SK-N-SH (cell line): ENCODE measurements around the gene NME9. TPM values are rescaled to one million over a fixed set of nuclear protein-coding genes. Genes with fewer than 3 reads are reported as not detected.

ENCODE experiments used
- CTCF ChIA-PET: fragments of 300-600, 350-600 bp; formaldehyde crosslinking; extraction: SDS; loops from one replicate; lab custom pipeline; 2021; lab: Yijun Ruan, JAX
- POLR2A ChIA-PET: fragments of 350-600 bp; sonication (Branson Sonifier 250); formaldehyde crosslinking; extraction: SDS; loops from one replicate; lab custom pipeline; 2020; ENCODE audit warnings: antibody characterized with exemption, inconsistent platforms; lab: Yijun Ruan, JAX
- DNase-seq: peaks from one replicate; pipeline ENCODE4 v3.0.0; 2012
- H2AFZ ChIP-seq: fragments of 200-600 bp; sonication (generic); 2 replicates; pipeline ENCODE4 v1.8.1; 2016; ENCODE audit warnings: antibody characterized with exemption, mild to moderate bottlenecking, low read depth
- H3F3A ChIP-seq: fragments of 200-600 bp; sonication (generic); replicated peaks from 2 replicates; pipeline ENCODE3; 2016; ENCODE audit warnings: antibody characterized with exemption, mild to moderate bottlenecking; ENCODE audit not compliant: insufficient read depth
- H3K27ac ChIP-seq, 2 experiments: fragments of 200-500 bp in 1 of 2; fragments of 200-600 bp in 1 of 2; sonication (Bioruptor generic) in 1 of 2; sonication (generic), shearing (Covaris generic) in 1 of 2; 2 replicates each; pipeline versions ENCODE4 v1.5.1 to v1.6.1; 2014 to 2016; ENCODE audit warnings: low read depth in 2 of 2, inconsistent platforms in 1 of 2, low read length in 1 of 2, mild to moderate bottlenecking in 1 of 2, mixed read lengths in 1 of 2
- H3K27me3 ChIP-seq: fragments of 200-600 bp; sonication (generic), shearing (Covaris generic); 2 replicates; pipeline ENCODE4 v1.6.1; 2016; ENCODE audit warnings: mixed run types; ENCODE audit not compliant: insufficient read depth
- H3K36me3 ChIP-seq, 2 experiments: fragments of 200-500 bp in 1 of 2; fragments of 200-600 bp in 1 of 2; sonication (Bioruptor generic) in 1 of 2; sonication (generic) in 1 of 2; replicated peaks in 1 of 2; 2 replicates each; pipeline versions ENCODE3 to v1.5.1; 2014 to 2016; ENCODE audit warnings: low read length in 1 of 2, mild to moderate bottlenecking in 1 of 2; ENCODE audit not compliant: insufficient read depth in 2 of 2, control insufficient read depth in 1 of 2
- H3K4me1 ChIP-seq, 2 experiments: fragments of 200-500 bp in 1 of 2; fragments of 200-600 bp in 1 of 2; sonication (Bioruptor generic) in 1 of 2; sonication (generic), shearing (Covaris generic) in 1 of 2; 2 replicates each; pipeline versions ENCODE4 v1.5.1 to v1.6.1; 2014 to 2016; ENCODE audit warnings: low read depth in 1 of 2, low read length in 1 of 2, mixed run types in 1 of 2; ENCODE audit not compliant: insufficient read depth in 2 of 2, control insufficient read depth in 1 of 2
- H3K4me2 ChIP-seq: fragments of 200-600 bp; sonication (generic), shearing (Covaris generic); 2 replicates; pipeline ENCODE4 v1.6.1; 2017; ENCODE audit warnings: mixed run types
- H3K4me3 ChIP-seq, 2 experiments: fragments of 200-500 bp in 1 of 2; fragments of 200-600 bp in 1 of 2; sonication (Bioruptor generic) in 1 of 2; sonication (generic), shearing (Covaris generic) in 1 of 2; 2 replicates each; pipeline versions ENCODE4 v1.5.1 to v1.8.1; 2014 to 2016; ENCODE audit warnings: low read depth in 2 of 2, inconsistent platforms in 1 of 2, low read length in 1 of 2, mild to moderate bottlenecking in 1 of 2, mixed read lengths in 1 of 2, moderate library complexity in 1 of 2
- H3K79me2 ChIP-seq: fragments of 200-600 bp; sonication (generic); 2 replicates; pipeline ENCODE4 v1.8.1; 2017; ENCODE audit warnings: mild to moderate bottlenecking; ENCODE audit not compliant: insufficient read depth
- H3K9ac ChIP-seq: fragments of 200-600 bp; sonication (generic); 2 replicates; pipeline ENCODE4 v1.6.1; 2017; ENCODE audit warnings: mixed run types
- H3K9me2 ChIP-seq: fragments of 200-600 bp; sonication (generic); 2 replicates; pipeline ENCODE4 v1.6.1; 2017; ENCODE audit warnings: mixed run types
- H3K9me3 ChIP-seq: fragments of 200-600 bp; sonication (generic); 2 replicates; pipeline ENCODE4 v1.6.1; 2017; ENCODE audit warnings: mixed run types, mild to moderate bottlenecking, moderate library complexity
- H4K20me1 ChIP-seq: fragments of 200-600 bp; sonication (generic); 2 replicates; pipeline ENCODE4 v1.6.1; 2017; ENCODE audit warnings: mild to moderate bottlenecking, mixed run types; ENCODE audit not compliant: insufficient read depth
- CTCF ChIP-seq: fragments of 200-600 bp; sonication (generic); IDR thresholded peaks from 2 replicates; pipeline ENCODE4 v1.6.1; 2017; ENCODE audit warnings: antibody characterized with exemption, mild to moderate bottlenecking, moderate library complexity
- ELF1 ChIP-seq: IDR thresholded peaks from 2 replicates; pipeline ENCODE4 v1.4.0; 2012
- EP300 ChIP-seq, 2 experiments: IDR thresholded peaks; 2 replicates each; pipeline versions ENCODE4 v1.4.0 to v1.6.1; 2012; ENCODE audit warnings: borderline replicate concordance in 1 of 2, low read depth in 1 of 2, low read length in 1 of 2
- FOXM1 ChIP-seq: IDR thresholded peaks from 2 replicates; pipeline ENCODE4 v1.4.0; 2012; ENCODE audit warnings: low read depth, mild to moderate bottlenecking
- GATA2 ChIP-seq: sonication (generic); formaldehyde crosslinking; IDR thresholded peaks from 2 replicates; pipeline ENCODE4 v1.5.0; 2020; ENCODE audit warnings: mild to moderate bottlenecking, missing genetic modification reagents
- IRF3 ChIP-seq: fragments of 150-350 bp; IDR thresholded peaks from 2 replicates; pipeline ENCODE4 v1.6.1; 2016; ENCODE audit warnings: mild to moderate bottlenecking, low read depth, low read length
- MAX ChIP-seq: IDR thresholded peaks from 2 replicates; pipeline ENCODE4 v1.4.0; 2012; ENCODE audit warnings: low read depth
- MEF2A ChIP-seq: IDR thresholded peaks from 2 replicates; pipeline ENCODE4 v1.4.0; 2012; ENCODE audit warnings: low read depth, borderline replicate concordance
- MXI1 ChIP-seq: IDR thresholded peaks from 2 replicates; pipeline ENCODE4 v1.6.1; 2012; ENCODE audit warnings: mild to moderate bottlenecking, low read depth, low read length, improper control_type of control experiment
- NFIC ChIP-seq: IDR thresholded peaks from 2 replicates; pipeline ENCODE4 v1.4.0; 2012; ENCODE audit warnings: borderline replicate concordance
- NRF1 ChIP-seq: IDR thresholded peaks from 2 replicates; pipeline ENCODE4 v1.6.1; 2012; ENCODE audit warnings: low read depth, mild to moderate bottlenecking, low read length
- POLR2AphosphoS5 ChIP-seq: IDR thresholded peaks from 2 replicates; pipeline ENCODE4 v1.6.1; 2012; ENCODE audit warnings: low read depth, low read length
- RAD21 ChIP-seq: IDR thresholded peaks from 2 replicates; pipeline ENCODE4 v1.6.1; 2012; ENCODE audit warnings: mild to moderate bottlenecking, low read length
- RFX5 ChIP-seq: IDR thresholded peaks from 2 replicates; pipeline ENCODE4 v1.6.1; 2012; ENCODE audit warnings: mild to moderate bottlenecking, improper control_type of control experiment, low read length
- RXRA ChIP-seq: IDR thresholded peaks from 2 replicates; pipeline ENCODE4 v1.4.0; 2012; ENCODE audit warnings: low read depth, mild to moderate bottlenecking, borderline replicate concordance
- TCF12 ChIP-seq: IDR thresholded peaks from 2 replicates; pipeline ENCODE4 v1.4.0; 2012
- TEAD4 ChIP-seq: IDR thresholded peaks from 2 replicates; pipeline ENCODE4 v1.4.0; 2012; ENCODE audit warnings: mild to moderate bottlenecking, borderline replicate concordance; ENCODE audit not compliant: insufficient read depth
- USF1 ChIP-seq: IDR thresholded peaks from 2 replicates; pipeline ENCODE4 v1.4.0; 2012; ENCODE audit warnings: low read depth, borderline replicate concordance
- WGBS: methylation state at CpG from one replicate; pipeline ENCODE4 v1.1.6; 2017; ENCODE audit warnings: low lambda C conversion rate; 5-methylcytosine and 5-hydroxymethylcytosine counted together
- polyA plus RNA-seq, 3 experiments: library from polyadenylated mRNA; depleted of rRNA; stranded (reverse); fragments of >200 nt; gene quantifications; 2 replicates each; pipeline ENCODE4 v1.2.3, GENCODE V29; 2012

Gene NME9
- polyA plus RNA-seq, 1 of the 3 experiments (the other 2 are of a cell fraction), result 0.43 TPM

GRCh38 chr3:138356730-138357405 is 27.2 kb upstream of the NME9 start:
- H3K4me2 ChIP-seq, result no peak overlapping the region
- CTCF ChIA-PET, result interaction anchor here (0.6 kb wide), 1 partner anchor 180 kb away, joined by 3 read pairs; no protein-coding TSS in a partner anchor

GRCh38 chr3:138355071-138355470 is 25.4 kb upstream of the NME9 start:
- Histone ChIP-seq H3K4me2 (no peak overlapping the region), H3K27me3 (no peaks in the 10 kb centered on the region), H3K36me3 (no peaks in the 10 kb centered on the region), H3K79me2 (0 out of 2 replicates have a peak, but pooled peaks cover 11% of the 10 kb centered on the region), H4K20me1 (no peaks in the 10 kb centered on the region), H3K9me3 (no peaks in the 10 kb centered on the region), H2AFZ (no peak overlapping the region), H3K4me1 (0 out of 4 replicates have a peak, but pooled peaks cover 0 to 4% of the 10 kb centered on the region in 2 experiments), H3K9ac (no peak overlapping the region), H3F3A (no peaks in the 10 kb centered on the region), H3K9me2 (no peaks in the 10 kb centered on the region), H3K27ac (no peak overlapping the region), H3K4me3 (no peak overlapping the region)
- DNase-seq, result no peak
- POLR2A ChIA-PET, result no interaction called here
- CTCF ChIA-PET, result no interaction called here
- 100% methylated on average over 1 of the region's 3 CpGs for WGBS
- no peak for TF ChIP-seq POLR2AphosphoS5
- TF ChIP-seq TEAD4, result no peak
- TF ChIP-seq NFIC, result no peak
- no peak for TF ChIP-seq NRF1
- TF ChIP-seq EP300 (IDR thresholded peaks at IDR 0.05; ENCODE audit: borderline replicate concordance in 1 of 2, low read depth in 1 of 2, low read length in 1 of 2), result no peak
- TF ChIP-seq RFX5, result no peak
- no peak for TF ChIP-seq IRF3
- no peak for TF ChIP-seq RXRA

More at GRCh38 chr3:138356730-138357405, 27.2 kb upstream of the NME9 start:
- Histone ChIP-seq H3K9ac (no peak overlapping the region), H3K4me1 (peaks cover 0 to 3% of the 10 kb centered on the region in 2 experiments; a peak in 1 of 4 replicates), H3K27ac (no peak overlapping the region), H3K79me2 (0 out of 2 replicates have a peak, but pooled peaks cover 11% of the 10 kb centered on the region), H3K4me3 (no peak overlapping the region), H2AFZ (no peak overlapping the region), H3K27me3 (no peaks in the 10 kb centered on the region), H3K9me3 (no peaks in the 10 kb centered on the region), H3K9me2 (no peaks in the 10 kb centered on the region), H4K20me1 (no peaks in the 10 kb centered on the region), H3F3A (no peaks in the 10 kb centered on the region), H3K36me3 (no peaks in the 10 kb centered on the region)
- WGBS, result 97% methylated on average over 7 of the region's 7 CpGs
- TF ChIP-seq TCF12 (no peak), RFX5 (no peak), MXI1 (no peak), GATA2 (no peak), NFIC (no peak), EP300 (IDR thresholded peaks at IDR 0.05; ENCODE audit: borderline replicate concordance in 1 of 2, low read depth in 1 of 2, low read length in 1 of 2) (no peak), RAD21 (no peak), MAX (no peak), ELF1 (no peak), MEF2A (no peak), FOXM1 (no peak), USF1 (no peak), CTCF (no peak)
- POLR2A ChIA-PET, result no interaction called here
- no peak for DNase-seq
